Measurements from ENCODE around the gene TMEM18. TPM values are rescaled to one million over a fixed set of nuclear protein-coding genes. Genes with fewer than 3 reads are reported as not detected.

The TMEM18 gene
- total RNA-seq, 1 experiment from 2014 or later = 33.5 TPM

- CTCF ChIA-PET = no interaction called here
- ATAC-seq = no peak
- H3K4me2 ChIP-seq (ENCODE audit: low read length) = no peak overlapping the region
These were observed 43.6 kb upstream of the TMEM18 start for GRCh38 chr2:720842-721241.

GRCh38 chr2:719734-720133 is 42.5 kb upstream of the TMEM18 start:
- Histone ChIP-seq H3K4me2 (ENCODE audit: low read length) (no peak overlapping the region), H3K9me2 (ENCODE audit: insufficient read depth) (no peaks in the 10 kb centered on the region), H3K9me3 (ENCODE audit: control insufficient read depth in 1 of 2, insufficient read depth in 1 of 2, low read depth in 1 of 2, low read length in 2 of 2) (no peaks in the 10 kb centered on the region), H3K36me3 (ENCODE audit: control insufficient read depth in 1 of 2, insufficient read depth in 2 of 2, low read length in 2 of 2) (no peaks in the 10 kb centered on the region), H3K4me3 (replicated peaks in 1 of 2; ENCODE audit: low read depth in 1 of 2, low read length in 2 of 2) (no peak overlapping the region), H3K27me3 (ENCODE audit: insufficient read depth, low read length) (peaks cover 13% of the 10 kb centered on the region; the same call in 1 of the 2 replicates), H2AFZ (ENCODE audit: low read depth, low read length, poor library complexity, severe bottlenecking) (no peak overlapping the region), H3K4me1 (ENCODE audit: control insufficient read depth in 1 of 2, insufficient read depth in 2 of 2, low read length in 2 of 2) (no peaks in the 10 kb centered on the region), H4K20me1 (ENCODE audit: insufficient read depth) (no peaks in the 10 kb centered on the region), H3K79me2 (ENCODE audit: insufficient read depth, low read length) (no peaks in the 10 kb centered on the region), H3K9ac (ENCODE audit: low read length) (no peak overlapping the region), H3K27ac (ENCODE audit: low read depth, low read length) (no peak overlapping the region)
- ChIA-PET RAD21 (ENCODE audit: low non-redundant PET in 1 of 2, low total read pairs in 2 of 2, uncharacterized antibody in 2 of 2, unreplicated experiment in 2 of 2) (no interaction called here), CTCF (no interaction called here), POLR2A (no interaction called here)
- intact Hi-C loops (cut with micrococcal nuclease) = loop anchor here (10.0 kb wide), 2 partner anchors 325 to 425 kb away; no protein-coding TSS in a partner anchor
- DNase-seq (ENCODE audit: low read depth, low spot score) (no peak), ATAC-seq (no peak)
- BruUV-seq (replicated peaks) = no TSS peak
- TF ChIP-seq JUND (IDR thresholded peaks at IDR 0.05) (no peak), CBX3 (IDR thresholded peaks at IDR 0.05; ENCODE audit: low read depth) (no peak), SP1 (IDR thresholded peaks at IDR 0.05; ENCODE audit: low read depth) (no peak), ZFX (IDR thresholded peaks at IDR 0.05) (no peak), TCF7L2 (IDR thresholded peaks at IDR 0.05; ENCODE audit: borderline replicate concordance, extremely low read depth, insufficient read depth, insufficient read length) (no peak), EGR1 (IDR thresholded peaks at IDR 0.05; ENCODE audit: low read depth) (no peak), CEBPB (IDR thresholded peaks at IDR 0.05; ENCODE audit: low read depth) (no peak), FOSL1 (IDR thresholded peaks at IDR 0.05; ENCODE audit: low read depth) (no peak)

More at GRCh38 chr2:720842-721241, 43.6 kb upstream of the TMEM18 start:
- no peaks in the 10 kb centered on the region for H3K9me3 ChIP-seq (ENCODE audit: control insufficient read depth in 1 of 2, insufficient read depth in 1 of 2, low read depth in 1 of 2, low read length in 2 of 2)
- no peaks in the 10 kb centered on the region for H3K4me1 ChIP-seq (ENCODE audit: control insufficient read depth in 1 of 2, insufficient read depth in 2 of 2, low read length in 2 of 2)
- no peaks in the 10 kb centered on the region for H3K9me2 ChIP-seq (ENCODE audit: insufficient read depth)
- no peak overlapping the region for H2AFZ ChIP-seq (ENCODE audit: low read depth, low read length, poor library complexity, severe bottlenecking)
- POLR2A ChIA-PET = no interaction called here
- H4K20me1 ChIP-seq (ENCODE audit: insufficient read depth) = no peaks in the 10 kb centered on the region
- H3K27ac ChIP-seq (ENCODE audit: low read depth, low read length) = no peak overlapping the region
- intact Hi-C loops (cut with micrococcal nuclease) = no loop called here
- no peak for DNase-seq (ENCODE audit: low read depth, low spot score)
- H3K36me3 ChIP-seq (ENCODE audit: control insufficient read depth in 1 of 2, insufficient read depth in 2 of 2, low read length in 2 of 2) = no peaks in the 10 kb centered on the region
- TF ChIP-seq FOSL1 (IDR thresholded peaks at IDR 0.05; ENCODE audit: low read depth) (no peak), POLR2A (IDR thresholded peaks at IDR 0.05; ENCODE audit: borderline replicate concordance, extremely low read depth, insufficient read depth, insufficient read length) (no peak), ELF1 (IDR thresholded peaks at IDR 0.05; ENCODE audit: borderline replicate concordance, low read depth) (no peak), POLR2AphosphoS5 (IDR thresholded peaks at IDR 0.05; ENCODE audit: low read depth, low read length) (no peak), ZFX (IDR thresholded peaks at IDR 0.05) (no peak)
- H3K27me3 ChIP-seq (ENCODE audit: insufficient read depth, low read length) = peaks cover 18% of the 10 kb centered on the region
- no peak overlapping the region for H3K9ac ChIP-seq (ENCODE audit: low read length)
- H3K4me3 ChIP-seq (replicated peaks in 1 of 2; ENCODE audit: low read depth in 1 of 2, low read length in 2 of 2) = no peak overlapping the region
- RAD21 ChIA-PET (ENCODE audit: low non-redundant PET in 1 of 2, low total read pairs in 2 of 2, uncharacterized antibody in 2 of 2, unreplicated experiment in 2 of 2) = no interaction called here
- no peaks in the 10 kb centered on the region for H3K79me2 ChIP-seq (ENCODE audit: insufficient read depth, low read length)
- BruUV-seq (replicated peaks) = no TSS peak

Measured in HCT116 (cell line).